AG09319 (cell line): Measurements from ENCODE around the gene CBLL1.

Experiments
- DNase-seq: peaks from one replicate; pipeline ENCODE4 v3.0.0-alpha.2; 2010; ENCODE audit warnings: low read depth; ENCODE audit errors: extremely low read depth
- TF ChIP-seq, protein P1 (sequence below): IDR thresholded peaks from 2 replicates; pipeline ENCODE4 v1.5.1; 2011; ENCODE audit warnings: low read depth, mild to moderate bottlenecking, inconsistent platforms, low read length, moderate library complexity

The CBLL1 gene

DNA sequence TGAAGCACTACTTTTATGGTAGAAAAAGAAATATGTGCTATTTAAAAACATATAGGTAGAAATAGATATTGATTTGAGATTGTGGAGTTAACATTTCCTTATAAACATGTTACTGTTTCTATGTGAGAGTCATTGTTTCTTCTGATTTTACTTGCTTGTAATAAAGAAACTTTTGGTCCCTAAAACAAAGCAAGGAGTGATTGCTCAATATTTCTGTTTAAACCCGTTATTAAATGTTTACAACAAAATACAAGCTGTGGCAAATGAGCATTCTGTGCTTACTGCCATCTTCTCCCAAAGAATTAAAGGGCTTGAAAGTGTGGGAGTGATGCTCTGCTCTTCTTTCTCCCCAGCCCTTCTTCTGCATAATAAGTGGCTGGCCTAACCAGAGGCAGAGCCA is 22.7 kb upstream of the CBLL1 start:
- TF ChIP-seq, protein P1, sequence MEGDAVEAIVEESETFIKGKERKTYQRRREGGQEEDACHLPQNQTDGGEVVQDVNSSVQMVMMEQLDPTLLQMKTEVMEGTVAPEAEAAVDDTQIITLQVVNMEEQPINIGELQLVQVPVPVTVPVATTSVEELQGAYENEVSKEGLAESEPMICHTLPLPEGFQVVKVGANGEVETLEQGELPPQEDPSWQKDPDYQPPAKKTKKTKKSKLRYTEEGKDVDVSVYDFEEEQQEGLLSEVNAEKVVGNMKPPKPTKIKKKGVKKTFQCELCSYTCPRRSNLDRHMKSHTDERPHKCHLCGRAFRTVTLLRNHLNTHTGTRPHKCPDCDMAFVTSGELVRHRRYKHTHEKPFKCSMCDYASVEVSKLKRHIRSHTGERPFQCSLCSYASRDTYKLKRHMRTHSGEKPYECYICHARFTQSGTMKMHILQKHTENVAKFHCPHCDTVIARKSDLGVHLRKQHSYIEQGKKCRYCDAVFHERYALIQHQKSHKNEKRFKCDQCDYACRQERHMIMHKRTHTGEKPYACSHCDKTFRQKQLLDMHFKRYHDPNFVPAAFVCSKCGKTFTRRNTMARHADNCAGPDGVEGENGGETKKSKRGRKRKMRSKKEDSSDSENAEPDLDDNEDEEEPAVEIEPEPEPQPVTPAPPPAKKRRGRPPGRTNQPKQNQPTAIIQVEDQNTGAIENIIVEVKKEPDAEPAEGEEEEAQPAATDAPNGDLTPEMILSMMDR = no peak
- no peak for DNase-seq

DNA sequence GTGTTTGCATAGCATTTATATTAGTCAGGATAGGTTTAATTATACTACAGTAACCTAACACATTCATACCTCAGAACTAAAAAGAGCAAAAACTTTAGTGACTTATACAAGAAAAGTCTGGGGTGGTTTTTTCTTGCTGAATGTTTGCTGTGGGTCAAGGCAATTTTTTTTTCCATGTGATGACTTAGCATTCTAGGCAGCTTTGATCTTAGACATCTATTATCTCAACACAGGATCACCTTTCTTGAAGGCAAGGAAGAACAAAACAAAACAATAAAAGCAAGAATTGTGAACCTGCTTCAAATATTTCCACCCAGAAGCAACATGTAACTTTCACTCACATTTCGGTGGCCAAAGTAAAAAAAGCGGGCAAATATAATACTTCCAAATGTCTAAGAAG is 20.7 kb upstream of the CBLL1 start:
- TF ChIP-seq, protein P1 = no peak
- DNase-seq = no peak

DNA sequence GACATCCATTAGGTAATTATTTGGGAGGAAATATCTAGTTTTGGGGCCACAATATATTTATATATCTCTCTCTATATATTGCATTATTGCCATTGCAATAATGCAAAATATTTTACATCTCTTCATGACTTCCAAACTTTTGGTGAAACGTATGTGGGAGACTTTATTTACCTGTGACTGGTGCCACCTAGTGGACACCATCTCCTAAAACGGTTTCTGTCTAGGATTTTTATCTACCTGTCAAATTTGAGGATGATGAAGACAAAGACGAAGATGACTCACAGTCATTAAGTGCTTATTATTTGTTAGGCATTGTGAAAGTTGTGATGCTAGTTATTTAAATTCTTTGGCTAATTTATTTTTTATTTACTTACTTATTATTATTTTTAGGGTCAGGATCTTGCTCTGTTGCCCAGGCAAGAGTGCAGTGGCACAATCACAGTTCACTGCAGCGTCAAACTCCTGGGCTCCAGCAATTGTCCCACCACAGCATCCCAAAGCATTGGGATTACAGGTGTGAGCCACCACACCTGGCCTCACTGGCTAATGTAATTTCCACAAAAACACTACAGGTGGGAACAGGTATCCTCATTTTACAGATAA is 18.7 kb upstream of the CBLL1 start:
- peak; percentile 37 for DNase-seq
- TF ChIP-seq, protein P1 = peak; percentile 54

DNA sequence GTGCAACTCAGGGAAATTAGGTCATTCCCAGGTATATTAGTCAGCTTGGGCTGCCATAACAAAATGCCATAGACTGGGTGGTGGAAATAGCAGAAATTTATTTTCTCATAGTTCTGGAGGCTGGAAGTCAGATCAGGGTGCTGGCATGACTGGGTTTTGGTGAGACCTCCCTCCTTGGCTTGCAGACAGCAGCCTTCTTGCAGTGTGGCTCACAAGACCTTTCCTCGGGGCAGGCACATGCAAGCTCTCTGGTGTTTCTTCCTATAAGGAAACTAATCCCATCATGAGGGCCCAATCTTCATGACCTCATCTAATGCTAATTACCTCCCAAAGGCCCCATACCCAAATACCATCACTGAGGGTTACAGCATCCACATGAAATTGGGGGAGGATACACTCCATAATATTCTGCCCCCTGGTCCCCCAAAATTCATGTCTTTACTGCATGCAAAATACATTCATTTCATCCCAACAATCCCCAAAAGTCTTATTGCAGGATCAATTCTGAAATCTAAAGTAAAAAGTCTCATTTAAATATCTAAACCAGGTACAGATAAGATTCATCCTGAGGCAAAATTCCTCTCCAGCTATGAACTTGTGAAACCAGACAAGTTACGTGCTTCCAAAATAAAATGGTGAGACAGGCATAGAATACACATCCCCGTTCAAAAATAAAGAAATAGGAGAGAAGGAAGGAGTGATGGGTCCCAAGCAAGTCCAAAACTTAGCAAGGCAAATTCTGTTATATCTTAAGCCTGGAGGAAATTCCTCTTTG is 17.4 kb upstream of the CBLL1 start:
- TF ChIP-seq, protein P1 = no peak
- DNase-seq = no peak

DNA sequence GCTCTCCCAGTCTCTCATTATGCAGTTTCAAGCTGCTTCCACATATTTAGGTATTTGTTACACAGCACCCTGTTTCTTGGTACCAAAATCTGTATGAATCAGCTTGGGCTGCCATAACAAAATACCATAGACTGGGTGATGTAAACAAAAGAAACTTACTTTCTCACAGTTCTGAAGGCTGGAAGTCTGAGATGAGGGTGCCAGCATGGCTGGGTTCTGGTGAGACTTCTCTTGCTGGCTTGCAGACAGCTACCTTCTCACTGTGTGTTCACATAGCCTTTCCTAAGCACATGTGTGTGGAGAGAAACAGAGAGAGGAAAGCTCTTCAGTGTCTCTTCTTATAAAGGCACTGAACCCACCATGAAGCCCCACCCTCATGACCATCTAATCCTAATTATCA is 15.7 kb upstream of the CBLL1 start:
- DNase-seq = no peak

DNA sequence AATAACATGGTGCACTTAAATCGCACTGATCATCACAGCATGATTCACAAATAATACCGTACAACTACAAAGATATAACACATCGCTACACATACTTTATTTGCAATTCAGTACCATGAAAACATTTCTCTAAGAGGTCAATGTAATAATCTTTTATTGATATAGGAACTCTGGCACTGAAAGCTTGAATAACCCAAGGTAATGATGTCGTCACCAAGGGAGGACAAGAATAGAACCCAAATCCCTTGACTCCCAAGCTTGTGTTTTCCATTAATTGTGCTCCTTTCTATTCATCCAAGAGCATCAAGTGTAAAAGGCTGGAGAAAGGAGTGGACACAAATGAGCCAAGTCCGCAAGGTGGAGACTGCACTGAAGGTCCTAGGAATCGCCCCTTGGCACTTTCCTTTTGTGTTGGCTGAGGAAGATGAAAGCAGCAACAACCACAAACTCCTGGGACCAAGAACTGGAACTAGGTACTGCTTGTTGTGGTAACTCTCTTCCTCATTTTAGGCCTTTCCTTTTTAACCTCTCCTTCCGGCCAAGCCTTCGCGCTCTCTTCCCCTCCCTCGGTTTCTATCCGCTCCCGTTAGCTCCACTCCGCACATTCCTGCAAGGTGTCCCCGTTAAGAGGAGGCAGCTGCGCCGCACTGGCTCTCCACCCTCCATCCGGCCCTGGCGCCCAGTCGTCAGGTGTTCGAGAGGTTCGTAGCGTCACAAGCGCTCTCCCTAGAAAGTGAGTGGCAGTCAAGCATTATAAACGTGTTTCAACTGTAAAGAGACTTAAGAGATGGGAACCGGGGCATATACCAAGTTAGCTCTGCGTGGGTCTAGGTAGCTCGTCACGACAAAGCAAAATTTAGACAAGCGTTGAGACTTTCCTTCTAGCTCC is 1.0 kb upstream of the CBLL1 start:
- DNase-seq = no peak
- TF ChIP-seq, protein P1 = no peak

More for the DNA sequence above, 15.7 kb upstream of the CBLL1 start:
- TF ChIP-seq, protein P1 = no peak
